Stomach (tissue), 9 donors: ENCODE measurements around the gene CNEP1R1. TPM values are rescaled to one million over a fixed set of nuclear protein-coding genes. Genes with fewer than 3 reads are reported as not detected.
A peak's percentile ranks its signal among the peaks of the same experiment; 100 is the strongest.

Experiments used
- DNase-seq, 2 donors: peaks; one replicate each; pipeline versions ENCODE4 v3.0.0 to v3.0.0-alpha.2; 2013 to 2019
- H3K27ac ChIP-seq, 5 donors: fragments of 200-600 bp in 4 of 5; sonication (generic) in 4 of 5; one replicate each; pipeline ENCODE4 v1.5.1; 2013 to 2019; ENCODE audit warnings: mild to moderate bottlenecking in 1 of 5, moderate library complexity in 1 of 5
- H3K27me3 ChIP-seq, 3 donors: fragments of 200-600 bp; sonication (generic); one replicate each; pipeline ENCODE4 v1.5.1; 2017 to 2019; ENCODE audit warnings: mixed run types in 1 of 3
- H3K36me3 ChIP-seq, 4 donors: fragments of 200-600 bp; sonication (generic); 1 replicate in 3 of 4; 2 replicates in 1 of 4; pipeline ENCODE4 v1.5.1; 2016 to 2019
- H3K4me1 ChIP-seq, 4 donors: fragments of 200-600 bp; sonication (generic); one replicate each; pipeline ENCODE4 v1.5.1; 2016 to 2019
- H3K4me3 ChIP-seq, 4 donors: fragments of 200-600 bp; sonication (generic) in 3 of 4; one replicate each; pipeline ENCODE4 v1.5.1; 2016 to 2019; ENCODE audit warnings: mild to moderate bottlenecking in 1 of 4
- H3K9me3 ChIP-seq, 4 donors: fragments of 200-600 bp; sonication (generic); one replicate each; pipeline ENCODE4 v1.5.1; 2016 to 2019
- CTCF ChIP-seq, 7 experiments: fragments of 450-650 bp in 4 of 7; fragments of 200-600 bp in 3 of 7; sonication (generic) in 3 of 7; IDR thresholded peaks; one replicate each; pipeline ENCODE4 v1.5.1; 2016 to 2019; ENCODE audit warnings: antibody characterized with exemption in 7 of 7, control low read depth in 2 of 7, mild to moderate bottlenecking in 1 of 7
- EP300 ChIP-seq: sonication (generic); formaldehyde crosslinking; IDR thresholded peaks from one replicate; pipeline ENCODE4 v1.6.1; 2017; ENCODE audit warnings: antibody characterized with exemption
- POLR2A ChIP-seq, 4 donors: fragments of 450-650 bp; IDR thresholded peaks; one replicate each; pipeline ENCODE4 v1.6.1; 2016; ENCODE audit warnings: antibody characterized with exemption in 4 of 4, control low read depth in 2 of 4, mild to moderate bottlenecking in 1 of 4, moderate library complexity in 1 of 4
- POLR2AphosphoS5 ChIP-seq, 3 donors: sonication (generic); formaldehyde crosslinking; IDR thresholded peaks; one replicate each; pipeline ENCODE4 v1.6.1; 2016; ENCODE audit warnings: antibody characterized with exemption in 3 of 3
- WGBS, 5 donors: extraction: QIAGEN DNeasy Blood & Tissue Kit in 3 of 5; methylation state at CpG; one replicate each; pipeline versions ENCODE4 v1.1.5 to v1.1.7; 2013 to 2018; 5-methylcytosine and 5-hydroxymethylcytosine counted together
- intact Hi-C: fragments of 100-400 bp; cut with DNase I; formaldehyde crosslinking; loops from one replicate; pipeline ENCODE4 v1.15.1; 2023; ENCODE audit warnings: low total_unique reads
- polyA plus RNA-seq, 3 donors: library from polyadenylated mRNA; stranded (reverse); fragments of 200-250 nt; gene quantifications; one replicate each; pipeline ENCODE4 v1.2.3, GENCODE V29; 2013
- total RNA-seq, 5 donors: library from RNA; depleted of rRNA; stranded (reverse); fragments of >200 nt; gene quantifications; one replicate each; pipeline versions ENCODE4 v1.1.0 to v1.2.3, GENCODE V29; 2014 to 2016
- donor health status: healthy with polysubstance abuse.
- donor health status: Bipolar disorder and iron deficiency.
- donor health status: healthy.

Gene CNEP1R1
- total and polyA plus RNA-seq, 8 donors = 4.8 to 36.8 (median 19.2) TPM; not detected in 1

DNA sequence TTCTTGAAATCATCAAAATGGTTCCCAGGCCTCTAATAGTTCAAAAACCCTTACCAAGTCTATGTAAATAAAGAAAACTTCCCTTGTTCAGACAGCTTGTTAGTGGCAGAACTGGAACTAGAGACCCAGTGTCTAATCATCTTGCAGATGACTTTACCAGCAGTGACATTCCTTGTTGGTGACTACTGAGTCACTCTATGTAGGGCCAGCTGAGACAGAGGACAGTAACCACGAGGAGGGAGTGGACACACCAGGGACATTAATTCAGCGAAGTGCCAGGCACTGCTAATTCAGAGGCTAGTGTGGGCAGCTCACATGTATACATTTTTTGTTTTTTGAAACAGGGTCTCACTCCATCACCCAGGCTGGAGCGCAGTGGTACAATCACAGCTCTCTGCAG is 34.6 kb downstream of the CNEP1R1 start:
- Histone ChIP-seq H3K9me3 (peaks cover 0 to 16% (median 13%) of the 10 kb centered on the region in 4 donors), H3K36me3 (no peaks in the 10 kb centered on the region), H3K4me3 (no peak overlapping the region), H3K27ac (no peak overlapping the region), H3K27me3 (no peaks in the 10 kb centered on the region), H3K4me1 (no peaks in the 10 kb centered on the region)
- intact Hi-C loops = no loop called here
- 64 to 91% (median 75%) methylated on average over 3 of the region's 3 CpGs for WGBS, 5 donors
- DNase-seq = no peak
- TF ChIP-seq POLR2AphosphoS5 (IDR thresholded peaks at IDR 0.05) (no peak), EP300 (no peak), POLR2A (IDR thresholded peaks at IDR 0.05) (no peak), CTCF (IDR thresholded peaks at IDR 0.05) (no peak)

- Histone ChIP-seq H3K27me3 (no peaks in the 10 kb centered on the region), H3K4me3 (no peak overlapping the region), H3K36me3 (no peaks in the 10 kb centered on the region), H3K27ac (no peak overlapping the region), H3K9me3 (peaks cover 0 to 8% (median 5%) of the 10 kb centered on the region in 4 donors), H3K4me1 (peaks cover 0 to 5% (median under 1%) of the 10 kb centered on the region in 4 donors)
- intact Hi-C loops = no loop called here
- DNase-seq = no peak
- TF ChIP-seq POLR2A (IDR thresholded peaks at IDR 0.05) = no peak
- TF ChIP-seq EP300 = no peak
- no peak for TF ChIP-seq POLR2AphosphoS5 (IDR thresholded peaks at IDR 0.05)
- no peak for TF ChIP-seq CTCF (IDR thresholded peaks at IDR 0.05)
- WGBS, 5 donors = 0 to 81% (median 54%) methylated on average over 1 of the region's 1 CpG
Measured at GRCh38 chr16:50061326-50061725, 36.3 kb downstream of the CNEP1R1 start.

DNA sequence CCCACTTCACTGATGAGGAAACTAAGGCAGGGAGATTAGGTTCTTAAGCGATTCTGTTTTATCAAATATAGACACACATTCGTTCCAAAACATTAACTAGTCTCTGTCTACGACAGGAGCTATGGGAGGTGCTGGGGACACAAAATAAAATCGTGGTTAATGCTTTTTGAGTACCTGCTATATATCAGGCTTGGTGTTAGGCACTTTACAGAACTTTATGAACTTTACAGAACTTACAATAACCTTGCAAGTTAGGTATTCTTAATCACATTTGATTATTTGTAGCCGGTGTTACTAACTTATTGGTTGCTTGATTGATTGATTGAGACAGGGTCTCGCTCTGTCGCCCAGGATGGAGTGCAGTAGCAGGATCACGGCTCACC is 40.2 kb downstream of the CNEP1R1 start:
- Histone ChIP-seq H3K27ac (peak overlapping the region; percentile 47 to 98 (median 96)), H3K36me3 (peaks cover 2 to 14% (median 13%) of the 10 kb centered on the region in 4 donors), H3K27me3 (no peaks in the 10 kb centered on the region), H3K9me3 (no peaks in the 10 kb centered on the region), H3K4me1 (peaks cover 13 to 30% (median 22%) of the 10 kb centered on the region in 4 donors), H3K4me3 (peak overlapping the region; percentile 86 to 100 (median 92))
- intact Hi-C loops = loop anchor here (5.0 kb wide), 1 partner anchor 38 kb away; the partner anchor contains the start of gene CNEP1R1
- DNase-seq = no peak
- 70 to 85% (median 73%) methylated on average over 8 of the region's 8 CpGs for WGBS, 5 donors
- TF ChIP-seq POLR2A (IDR thresholded peaks at IDR 0.05) (no peak), EP300 (no peak), POLR2AphosphoS5 (IDR thresholded peaks at IDR 0.05) (no peak), CTCF (IDR thresholded peaks at IDR 0.05) (no peak)

DNA sequence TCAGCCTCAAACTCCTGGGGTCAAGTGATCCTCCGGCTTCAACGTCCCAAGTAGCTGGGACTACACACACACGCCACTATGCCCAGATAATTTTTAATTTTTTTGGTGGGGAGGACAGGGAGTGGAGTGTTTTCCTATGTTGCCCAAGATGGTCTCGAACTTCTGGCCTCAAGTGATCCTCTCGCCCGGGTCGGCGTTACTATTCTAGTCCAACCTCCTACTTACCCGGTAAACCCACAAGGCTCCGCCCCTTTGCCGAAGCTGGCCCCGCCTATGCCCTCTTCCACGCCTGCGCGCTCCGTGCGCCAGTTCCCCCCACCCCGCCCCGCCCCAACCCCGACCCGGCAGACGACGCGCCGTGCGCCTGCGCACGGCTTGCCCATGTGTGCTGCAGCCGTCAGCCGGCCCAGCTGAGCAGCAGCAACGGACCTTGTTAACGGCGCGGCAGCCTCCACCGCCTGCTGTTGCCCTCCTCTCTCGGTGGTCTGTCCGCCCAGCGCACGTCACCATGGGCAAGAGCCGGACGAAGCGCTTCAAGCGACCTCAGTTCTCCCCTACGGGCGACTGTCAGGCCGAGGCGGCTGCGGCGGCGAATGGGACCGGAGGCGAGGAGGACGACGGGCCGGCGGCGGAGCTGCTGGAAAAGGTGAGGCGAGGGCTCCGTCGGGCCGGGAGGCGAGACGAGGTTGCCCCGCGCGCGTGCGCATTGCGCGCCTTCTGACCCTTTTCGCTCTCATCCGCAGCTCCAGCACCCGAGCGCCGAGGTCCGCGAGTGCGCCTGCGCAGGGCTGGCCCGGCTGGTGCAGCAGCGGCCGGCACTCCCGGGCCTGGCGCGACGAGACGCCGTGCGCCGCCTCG is 40.8 kb downstream of the CNEP1R1 start, which contains the start of gene HEATR3:
HEATR3 (plus strand) TSS at position 347 of the 858 bp plus-strand sequence; CDS start at position 509, 162 bp downstream.
- peak within 1 kb of the TSS; percentile 86 to 100 (median 92) for H3K4me3 ChIP-seq
- peak within 1 kb of the TSS; percentile 88 to 98 (median 96) for H3K27ac ChIP-seq
- WGBS, 5 donors = 3 to 7% (median 3%) methylated on average over 27 to 91 of the region's 91 CpGs
- peaks cover 13 to 30% (median 22%) of the 10 kb centered on the region in 4 donors for H3K4me1 ChIP-seq
- intact Hi-C loops = loop anchor here (5.0 kb wide), 1 partner anchor 39 kb away; the partner anchor contains the start of gene CNEP1R1
- TF ChIP-seq CTCF (IDR thresholded peaks at IDR 0.05) = no peak
- no peak for TF ChIP-seq EP300
- peak in 1 of 4 donors; percentile 32 for TF ChIP-seq POLR2A (IDR thresholded peaks at IDR 0.05)
- peak in 2 of 3 donors; percentile 50 to 68 for TF ChIP-seq POLR2AphosphoS5 (IDR thresholded peaks at IDR 0.05)
- H3K9me3 ChIP-seq = no peaks in the 10 kb centered on the region
- DNase-seq = peak; percentile 95 to 97
- H3K36me3 ChIP-seq = peaks cover 3 to 20% (median 19%) of the 10 kb centered on the region in 4 donors
- H3K27me3 ChIP-seq = no peaks in the 10 kb centered on the region
